Activated T-helper 9 cell treated with anti-CD3 and anti-CD28 coated beads, Interleukin-2, amount 50 U/mL, for 16 hours (primary cell): ENCODE results near the gene SHC2.

Source experiments
- DNase-seq: peaks from one replicate; pipeline ENCODE4 v3.0.0-alpha.2; 2020; ENCODE audit warnings: low read depth

The SHC2 gene

DNA sequence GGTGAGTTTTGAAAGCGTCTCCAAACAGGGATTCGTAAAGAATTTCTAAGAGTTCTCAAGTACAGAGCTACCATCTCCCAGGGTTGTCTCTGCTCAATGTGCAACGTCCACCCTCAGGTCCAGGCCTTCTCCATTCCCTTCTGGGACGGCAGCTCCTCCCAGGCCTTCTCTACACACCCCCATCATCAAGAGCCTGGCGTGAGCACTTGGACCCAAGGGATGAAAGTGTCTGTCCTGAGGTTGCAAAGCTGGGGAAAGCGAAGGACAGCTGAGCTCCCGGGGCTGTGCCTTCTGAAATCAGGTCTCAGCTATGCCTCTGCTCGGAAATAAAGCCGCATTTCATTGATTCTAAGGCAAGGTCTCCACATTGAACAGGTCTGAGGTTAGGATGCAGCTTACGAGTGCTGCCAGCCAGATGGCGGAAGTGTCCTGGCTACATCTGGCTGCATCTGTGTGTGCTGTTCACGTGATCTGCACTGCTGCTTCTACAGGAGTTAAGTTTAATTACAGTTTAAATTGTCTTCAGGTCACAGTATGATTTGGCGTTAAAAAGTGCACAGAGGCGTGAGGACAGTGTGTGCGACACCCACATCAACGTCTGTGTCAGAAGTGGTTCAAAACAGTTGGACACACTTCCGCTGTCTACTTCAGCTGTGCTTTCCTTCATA lies 89.2 kb downstream of the SHC2 start:
- no peak for DNase-seq

DNA sequence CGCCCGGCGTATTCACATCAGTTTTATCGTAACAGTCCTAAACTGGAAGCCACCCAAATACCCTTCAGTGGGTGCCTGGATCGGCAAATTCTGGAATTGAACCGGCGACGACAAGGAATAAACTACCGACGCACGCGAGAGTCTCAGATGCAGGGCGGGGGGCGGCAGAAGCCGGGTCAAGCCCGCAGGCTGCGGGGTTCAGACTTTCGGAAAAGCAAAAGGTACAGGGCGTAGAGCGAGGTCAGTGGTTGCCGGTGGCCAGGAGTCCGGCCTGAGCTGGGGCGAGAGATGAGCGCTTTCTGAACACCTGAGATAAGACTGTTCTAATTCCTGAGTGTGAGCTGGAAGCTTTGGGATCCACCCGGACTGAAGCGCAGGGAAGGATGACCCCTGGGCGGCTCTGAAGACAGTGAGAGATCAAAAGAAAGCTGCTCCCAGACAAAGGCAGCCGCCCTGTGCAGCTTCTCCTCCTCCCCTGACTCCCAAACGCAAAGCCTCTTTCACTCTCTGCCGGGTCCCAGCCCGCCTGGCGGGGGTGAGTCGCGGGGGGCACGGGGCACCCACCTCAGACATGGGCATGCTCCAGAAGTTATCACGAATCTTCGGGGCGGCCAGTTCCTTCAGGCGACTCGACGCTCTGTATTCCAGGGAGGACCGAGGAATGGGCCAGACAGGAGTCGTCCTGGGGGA lies 90.0 kb downstream of the SHC2 start:
- DNase-seq, result no peak

DNA sequence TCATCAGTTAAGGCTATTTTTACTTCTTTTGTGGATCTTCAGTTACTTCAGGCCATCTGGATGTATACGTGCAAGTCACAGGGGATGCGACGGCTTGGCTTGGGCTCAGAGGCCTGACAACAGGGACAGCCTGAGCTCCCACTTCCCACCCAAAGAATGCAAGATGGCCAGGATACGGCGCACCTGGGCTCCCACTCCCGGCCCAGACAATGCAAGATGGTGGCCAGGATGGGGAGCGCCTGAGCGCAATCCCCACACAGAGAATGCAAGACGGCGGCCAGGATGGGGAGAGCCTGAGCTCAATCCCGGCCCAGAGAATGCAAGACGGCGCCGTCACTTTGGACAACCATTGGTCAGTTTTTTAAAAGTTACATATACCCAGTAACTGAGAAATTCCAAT lies 91.0 kb downstream of the SHC2 start:
- DNase-seq, result no peak

DNA sequence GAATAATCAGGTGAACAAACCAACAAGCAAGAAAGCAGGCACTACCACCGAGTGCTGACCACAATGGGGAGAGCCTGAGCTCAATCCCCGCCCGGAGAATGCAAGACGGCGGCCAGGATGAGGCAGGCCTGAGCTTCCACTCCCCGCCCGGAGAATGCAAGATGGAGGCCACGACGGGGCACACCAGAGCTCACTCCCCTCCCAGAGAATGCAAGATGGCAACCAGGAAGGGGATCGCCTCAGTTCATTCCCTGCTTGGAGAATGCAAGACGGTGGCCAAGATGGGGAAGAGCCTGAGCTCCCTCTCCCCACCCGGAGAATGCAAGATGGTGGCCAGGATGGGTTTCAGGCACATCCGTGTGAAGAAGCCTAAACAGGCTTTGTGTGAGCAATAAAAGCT lies 91.6 kb downstream of the SHC2 start:
- no peak for DNase-seq

DNA sequence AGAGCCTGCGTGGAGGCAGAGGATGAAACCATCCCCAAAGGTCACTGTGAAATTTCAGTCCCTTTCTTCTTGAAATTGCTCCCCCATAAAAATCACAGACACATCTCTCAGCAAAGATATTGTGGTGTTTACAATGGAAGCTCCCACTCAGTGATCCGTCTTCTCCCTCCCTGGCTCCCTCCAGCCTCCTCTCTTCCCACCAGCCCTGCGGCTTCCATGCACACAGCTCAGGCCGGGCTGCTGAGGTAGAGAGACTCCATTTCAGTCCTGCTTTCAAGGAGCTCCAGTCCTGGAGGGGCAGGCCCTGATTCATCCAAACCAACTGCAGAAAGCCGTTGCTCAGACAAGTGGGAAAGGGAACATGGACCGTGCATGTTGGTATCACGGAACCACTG lies 92.2 kb downstream of the SHC2 start:
- no peak for DNase-seq

DNA sequence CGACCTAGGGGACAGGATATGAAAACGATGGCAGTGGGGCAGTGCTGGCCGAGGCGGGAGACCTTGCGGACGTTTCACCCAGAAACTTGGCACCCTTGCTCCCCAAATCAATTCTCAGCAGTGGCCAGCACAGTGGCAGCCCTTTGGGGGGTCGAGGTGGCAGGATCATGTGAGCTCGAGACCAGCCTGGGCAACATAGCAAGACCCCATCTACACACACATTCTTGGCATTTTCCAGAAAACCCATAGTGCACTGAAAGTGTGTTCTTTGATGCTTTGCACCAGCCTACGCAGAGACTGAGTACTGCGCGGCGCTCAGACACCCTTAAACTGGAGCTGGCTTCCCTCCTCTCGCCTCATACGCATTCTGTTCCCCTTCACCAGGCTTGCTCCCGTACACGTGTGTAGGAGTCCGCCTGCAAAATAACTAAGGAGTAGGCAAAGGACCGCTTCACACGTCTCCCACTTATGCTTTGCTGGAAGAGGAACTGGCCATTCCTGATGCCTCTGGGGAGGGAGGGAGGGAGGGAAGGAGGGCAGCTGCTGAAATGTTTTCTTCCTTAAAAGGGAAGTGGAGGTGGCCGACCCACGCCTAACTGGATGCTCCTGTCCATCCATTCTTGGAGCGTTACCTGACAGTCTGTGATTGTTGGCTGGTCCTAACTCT lies 92.7 kb downstream of the SHC2 start:
- no peak for DNase-seq

DNA sequence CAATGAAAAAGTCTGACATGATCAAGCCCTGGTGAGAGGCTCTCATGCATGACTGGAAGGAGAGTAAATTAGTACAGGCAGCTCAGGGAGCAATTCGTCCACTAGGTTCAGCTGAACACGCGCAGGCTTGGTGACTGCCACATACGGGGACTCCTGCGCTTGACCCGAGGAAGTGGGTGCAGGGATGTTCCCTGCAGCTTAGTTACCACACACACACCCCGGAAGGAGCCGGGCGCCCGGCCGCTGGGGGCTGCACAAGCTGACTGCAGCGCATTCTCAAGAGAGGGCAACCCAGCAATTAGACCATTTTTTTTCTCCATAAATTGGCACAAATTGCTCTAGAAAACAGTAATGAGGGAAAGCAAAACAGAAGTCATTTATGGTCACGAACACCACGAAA lies 93.3 kb downstream of the SHC2 start:
- DNase-seq, result no peak

DNA sequence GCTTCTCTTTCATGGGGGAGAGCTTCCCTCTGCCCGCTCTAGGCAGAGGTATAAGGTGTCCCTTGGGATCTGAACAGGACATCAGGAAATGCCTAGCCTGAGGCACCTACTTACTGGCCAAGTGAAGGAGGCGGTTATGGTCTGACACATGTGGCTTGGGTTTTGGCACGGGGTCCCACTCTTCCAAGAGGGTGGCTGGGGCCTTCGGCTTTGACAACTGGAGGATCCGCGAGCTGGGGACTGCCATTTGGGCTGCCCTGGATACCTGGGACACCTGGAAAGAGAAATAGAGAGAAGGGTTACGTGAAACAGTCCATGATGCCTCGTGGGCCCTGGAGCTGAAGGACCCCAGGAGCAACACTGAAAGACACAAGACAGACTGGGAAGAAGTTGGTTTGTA lies 93.9 kb downstream of the SHC2 start:
- no peak for DNase-seq
